Liver (tissue), 3 donors: ENCODE results near the gene CHEK1.

Experiments used
- EGR1 ChIP-seq, 2 donors: IDR thresholded peaks; 2 replicates each; pipeline ENCODE4 v1.6.1; 2016 to 2018; ENCODE audit warnings: antibody characterized with exemption in 2 of 2, low read depth in 2 of 2
- FOXA1 ChIP-seq: IDR thresholded peaks from 2 replicates; pipeline ENCODE4 v1.6.1; 2016; ENCODE audit warnings: antibody characterized with exemption
- JUND ChIP-seq, 2 donors: IDR thresholded peaks; 2 replicates each; pipeline ENCODE4 v1.6.1; 2016; ENCODE audit warnings: antibody characterized with exemption in 2 of 2
- NR2F2 ChIP-seq: IDR thresholded peaks from 2 replicates; pipeline ENCODE4 v1.6.1; 2016; ENCODE audit warnings: antibody characterized with exemption
- RAD21 ChIP-seq, 2 donors: IDR thresholded peaks; 2 replicates each; pipeline ENCODE4 v1.6.1; 2016; ENCODE audit warnings: antibody characterized with exemption in 2 of 2, mild to moderate bottlenecking in 2 of 2
- SP1 ChIP-seq: IDR thresholded peaks from 2 replicates; pipeline ENCODE4 v1.6.1; 2018; ENCODE audit warnings: antibody characterized with exemption, mild to moderate bottlenecking
- TAF1 ChIP-seq: conservative IDR thresholded peaks from 2 replicates; pipeline ENCODE4 v1.6.1; 2016; ENCODE audit warnings: antibody characterized with exemption, mild to moderate bottlenecking
- YY1 ChIP-seq: IDR thresholded peaks from 2 replicates; pipeline ENCODE4 v1.6.1; 2016; ENCODE audit warnings: antibody characterized with exemption, mild to moderate bottlenecking
- TF ChIP-seq, protein P1 (sequence below): IDR thresholded peaks from 2 replicates; pipeline ENCODE4 v1.6.1; 2016; ENCODE audit warnings: antibody characterized with exemption, mild to moderate bottlenecking
- TF ChIP-seq, protein P2 (sequence below): fragments of 150-350 bp; IDR thresholded peaks from 2 replicates; pipeline ENCODE4 v1.5.1; 2017; ENCODE audit warnings: improper control_type of control experiment, low read depth, low read length; ENCODE audit not compliant: missing input control
- TF ChIP-seq, protein P3 (sequence below): IDR thresholded peaks from 2 replicates; pipeline ENCODE4 v1.6.1; 2016; ENCODE audit warnings: antibody characterized with exemption
- TF ChIP-seq, protein P4 (sequence below): IDR thresholded peaks from 2 replicates; pipeline ENCODE4 v1.6.1; 2016; ENCODE audit warnings: antibody characterized with exemption
- donor health status: healthy.
- donor health status: healthy.

DNA sequence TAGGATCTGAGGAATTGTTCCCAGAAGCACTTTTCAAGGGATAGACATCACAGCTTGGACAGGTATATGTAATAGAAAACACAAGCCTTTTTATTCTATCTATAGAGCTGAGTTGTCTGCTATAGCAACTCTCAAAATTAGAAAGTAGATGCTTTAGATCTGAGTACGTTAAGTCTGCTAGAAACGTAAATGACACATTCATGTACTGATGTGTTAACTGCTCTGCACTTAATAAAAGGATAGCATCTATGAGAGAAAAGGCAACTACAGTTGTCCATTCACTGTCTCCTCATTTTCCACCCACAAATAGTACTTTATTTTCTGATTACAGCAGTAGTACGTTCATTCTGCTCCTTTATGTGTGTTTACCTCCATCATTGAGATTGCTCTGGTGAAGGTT lies 38.3 kb upstream of the CHEK1 start:
- no peak for TF ChIP-seq RAD21 (IDR thresholded peaks at IDR 0.05)
- TF ChIP-seq, protein P1, sequence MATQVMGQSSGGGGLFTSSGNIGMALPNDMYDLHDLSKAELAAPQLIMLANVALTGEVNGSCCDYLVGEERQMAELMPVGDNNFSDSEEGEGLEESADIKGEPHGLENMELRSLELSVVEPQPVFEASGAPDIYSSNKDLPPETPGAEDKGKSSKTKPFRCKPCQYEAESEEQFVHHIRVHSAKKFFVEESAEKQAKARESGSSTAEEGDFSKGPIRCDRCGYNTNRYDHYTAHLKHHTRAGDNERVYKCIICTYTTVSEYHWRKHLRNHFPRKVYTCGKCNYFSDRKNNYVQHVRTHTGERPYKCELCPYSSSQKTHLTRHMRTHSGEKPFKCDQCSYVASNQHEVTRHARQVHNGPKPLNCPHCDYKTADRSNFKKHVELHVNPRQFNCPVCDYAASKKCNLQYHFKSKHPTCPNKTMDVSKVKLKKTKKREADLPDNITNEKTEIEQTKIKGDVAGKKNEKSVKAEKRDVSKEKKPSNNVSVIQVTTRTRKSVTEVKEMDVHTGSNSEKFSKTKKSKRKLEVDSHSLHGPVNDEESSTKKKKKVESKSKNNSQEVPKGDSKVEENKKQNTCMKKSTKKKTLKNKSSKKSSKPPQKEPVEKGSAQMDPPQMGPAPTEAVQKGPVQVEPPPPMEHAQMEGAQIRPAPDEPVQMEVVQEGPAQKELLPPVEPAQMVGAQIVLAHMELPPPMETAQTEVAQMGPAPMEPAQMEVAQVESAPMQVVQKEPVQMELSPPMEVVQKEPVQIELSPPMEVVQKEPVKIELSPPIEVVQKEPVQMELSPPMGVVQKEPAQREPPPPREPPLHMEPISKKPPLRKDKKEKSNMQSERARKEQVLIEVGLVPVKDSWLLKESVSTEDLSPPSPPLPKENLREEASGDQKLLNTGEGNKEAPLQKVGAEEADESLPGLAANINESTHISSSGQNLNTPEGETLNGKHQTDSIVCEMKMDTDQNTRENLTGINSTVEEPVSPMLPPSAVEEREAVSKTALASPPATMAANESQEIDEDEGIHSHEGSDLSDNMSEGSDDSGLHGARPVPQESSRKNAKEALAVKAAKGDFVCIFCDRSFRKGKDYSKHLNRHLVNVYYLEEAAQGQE = no peak
- TF ChIP-seq, protein P2, sequence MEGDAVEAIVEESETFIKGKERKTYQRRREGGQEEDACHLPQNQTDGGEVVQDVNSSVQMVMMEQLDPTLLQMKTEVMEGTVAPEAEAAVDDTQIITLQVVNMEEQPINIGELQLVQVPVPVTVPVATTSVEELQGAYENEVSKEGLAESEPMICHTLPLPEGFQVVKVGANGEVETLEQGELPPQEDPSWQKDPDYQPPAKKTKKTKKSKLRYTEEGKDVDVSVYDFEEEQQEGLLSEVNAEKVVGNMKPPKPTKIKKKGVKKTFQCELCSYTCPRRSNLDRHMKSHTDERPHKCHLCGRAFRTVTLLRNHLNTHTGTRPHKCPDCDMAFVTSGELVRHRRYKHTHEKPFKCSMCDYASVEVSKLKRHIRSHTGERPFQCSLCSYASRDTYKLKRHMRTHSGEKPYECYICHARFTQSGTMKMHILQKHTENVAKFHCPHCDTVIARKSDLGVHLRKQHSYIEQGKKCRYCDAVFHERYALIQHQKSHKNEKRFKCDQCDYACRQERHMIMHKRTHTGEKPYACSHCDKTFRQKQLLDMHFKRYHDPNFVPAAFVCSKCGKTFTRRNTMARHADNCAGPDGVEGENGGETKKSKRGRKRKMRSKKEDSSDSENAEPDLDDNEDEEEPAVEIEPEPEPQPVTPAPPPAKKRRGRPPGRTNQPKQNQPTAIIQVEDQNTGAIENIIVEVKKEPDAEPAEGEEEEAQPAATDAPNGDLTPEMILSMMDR = no peak
- TF ChIP-seq YY1 = no peak
- TF ChIP-seq, protein P3, sequence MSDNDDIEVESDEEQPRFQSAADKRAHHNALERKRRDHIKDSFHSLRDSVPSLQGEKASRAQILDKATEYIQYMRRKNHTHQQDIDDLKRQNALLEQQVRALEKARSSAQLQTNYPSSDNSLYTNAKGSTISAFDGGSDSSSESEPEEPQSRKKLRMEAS = no peak
- no peak for TF ChIP-seq EGR1 (IDR thresholded peaks at IDR 0.05; ENCODE audit: low read depth in 2 of 2)
- no peak for TF ChIP-seq NR2F2
- TF ChIP-seq, protein P4, sequence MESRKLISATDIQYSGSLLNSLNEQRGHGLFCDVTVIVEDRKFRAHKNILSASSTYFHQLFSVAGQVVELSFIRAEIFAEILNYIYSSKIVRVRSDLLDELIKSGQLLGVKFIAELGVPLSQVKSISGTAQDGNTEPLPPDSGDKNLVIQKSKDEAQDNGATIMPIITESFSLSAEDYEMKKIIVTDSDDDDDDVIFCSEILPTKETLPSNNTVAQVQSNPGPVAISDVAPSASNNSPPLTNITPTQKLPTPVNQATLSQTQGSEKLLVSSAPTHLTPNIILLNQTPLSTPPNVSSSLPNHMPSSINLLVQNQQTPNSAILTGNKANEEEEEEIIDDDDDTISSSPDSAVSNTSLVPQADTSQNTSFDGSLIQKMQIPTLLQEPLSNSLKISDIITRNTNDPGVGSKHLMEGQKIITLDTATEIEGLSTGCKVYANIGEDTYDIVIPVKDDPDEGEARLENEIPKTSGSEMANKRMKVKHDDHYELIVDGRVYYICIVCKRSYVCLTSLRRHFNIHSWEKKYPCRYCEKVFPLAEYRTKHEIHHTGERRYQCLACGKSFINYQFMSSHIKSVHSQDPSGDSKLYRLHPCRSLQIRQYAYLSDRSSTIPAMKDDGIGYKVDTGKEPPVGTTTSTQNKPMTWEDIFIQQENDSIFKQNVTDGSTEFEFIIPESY = no peak
- no peak for TF ChIP-seq SP1
- TF ChIP-seq JUND (IDR thresholded peaks at IDR 0.05) = no peak
- no peak for TF ChIP-seq FOXA1
- no peak for TF ChIP-seq TAF1
